Measurements from ENCODE around the gene TRPV4.

Gene TRPV4

DNA sequence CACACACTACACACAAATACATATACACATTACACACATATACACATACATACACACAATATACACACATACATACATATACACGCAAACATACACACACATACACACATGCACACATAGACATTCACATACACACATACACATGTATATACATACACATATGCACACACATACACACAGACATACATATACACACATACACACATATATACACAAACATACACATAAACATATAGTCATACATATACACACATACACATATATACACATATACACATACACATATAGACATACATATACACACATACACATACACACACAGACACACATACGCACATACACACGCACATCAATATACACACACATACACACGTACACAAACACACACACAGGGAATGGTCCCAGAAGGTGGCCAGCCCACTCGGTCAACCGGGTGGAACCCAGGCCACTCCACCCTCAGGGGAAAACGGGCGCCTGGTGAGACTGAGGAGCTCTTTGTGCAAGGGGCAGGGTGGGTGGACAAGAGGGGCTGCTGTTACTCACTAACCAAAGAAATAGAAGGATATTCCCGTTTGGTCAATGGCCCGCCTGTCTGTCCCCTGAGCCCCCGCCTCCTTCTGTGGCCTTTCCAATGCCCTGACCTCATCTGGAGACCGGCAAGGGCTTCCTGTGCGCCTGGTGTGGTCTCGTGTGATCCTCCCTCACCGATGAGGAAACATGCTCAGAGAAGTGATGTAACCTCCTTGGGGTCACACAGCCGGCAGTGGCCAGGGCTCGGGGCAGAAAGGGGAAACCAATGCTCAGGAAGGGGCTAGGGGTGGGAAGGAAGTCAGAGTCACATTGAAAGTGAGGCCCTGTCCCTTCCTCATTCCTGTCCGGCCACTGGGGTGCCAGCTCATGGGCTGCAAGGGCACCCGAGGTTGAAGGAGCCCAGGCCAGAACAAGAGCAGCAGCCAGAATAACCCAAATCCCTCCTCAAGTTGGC is 5.3 kb downstream of the TRPV4 start:
- TF ChIP-seq GATA3 (IDR thresholded peaks at IDR 0.05; ENCODE audit: low read depth, low read length) (no peak), GATA2 (IDR thresholded peaks at IDR 0.05; ENCODE audit: low read depth, low read length) (no peak)

DNA sequence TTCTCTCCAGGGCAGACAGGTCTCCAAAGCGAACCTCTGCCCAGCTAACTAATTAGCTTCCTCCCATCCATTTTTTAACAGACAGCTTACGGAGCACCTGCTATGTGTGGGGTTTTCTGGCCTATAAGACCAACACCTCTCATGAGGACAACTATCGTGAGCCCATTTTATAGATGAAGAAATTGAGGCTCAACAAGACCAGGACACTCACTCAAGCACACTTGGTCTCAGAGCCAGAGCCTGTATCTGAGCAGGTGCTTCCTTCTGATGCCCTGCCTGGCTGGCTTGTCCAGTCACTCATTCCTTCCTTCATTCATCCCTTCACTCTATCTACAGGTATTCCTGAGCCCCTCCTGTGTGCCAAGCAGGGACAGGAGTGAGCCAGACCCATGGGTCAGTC is 6.1 kb downstream of the TRPV4 start:
- TF ChIP-seq GATA2 (IDR thresholded peaks at IDR 0.05; ENCODE audit: low read depth, low read length) (no peak), GATA3 (IDR thresholded peaks at IDR 0.05; ENCODE audit: low read depth, low read length) (no peak)

DNA sequence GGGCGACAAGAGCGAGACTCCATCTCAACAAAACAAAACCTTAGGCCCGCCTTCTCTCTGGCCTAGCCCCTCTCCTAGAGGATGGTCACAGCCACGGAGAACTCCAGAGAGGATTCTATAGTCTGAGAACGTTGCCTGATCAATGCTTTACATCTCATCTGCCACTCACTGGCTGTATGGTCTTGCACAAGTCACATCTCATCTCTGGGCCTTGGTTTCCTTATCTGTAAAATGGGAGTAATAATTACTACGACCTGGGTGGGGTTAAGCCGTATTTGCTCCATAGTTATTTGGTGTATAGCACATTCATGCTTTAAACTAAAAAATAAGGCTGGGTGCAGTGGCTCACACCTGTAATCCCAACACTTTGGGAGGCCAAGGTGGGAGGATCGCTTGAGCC is 8.5 kb downstream of the TRPV4 start:
- TF ChIP-seq GATA2 (IDR thresholded peaks at IDR 0.05; ENCODE audit: low read depth, low read length) (no peak), GATA3 (IDR thresholded peaks at IDR 0.05; ENCODE audit: low read depth, low read length) (no peak)

DNA sequence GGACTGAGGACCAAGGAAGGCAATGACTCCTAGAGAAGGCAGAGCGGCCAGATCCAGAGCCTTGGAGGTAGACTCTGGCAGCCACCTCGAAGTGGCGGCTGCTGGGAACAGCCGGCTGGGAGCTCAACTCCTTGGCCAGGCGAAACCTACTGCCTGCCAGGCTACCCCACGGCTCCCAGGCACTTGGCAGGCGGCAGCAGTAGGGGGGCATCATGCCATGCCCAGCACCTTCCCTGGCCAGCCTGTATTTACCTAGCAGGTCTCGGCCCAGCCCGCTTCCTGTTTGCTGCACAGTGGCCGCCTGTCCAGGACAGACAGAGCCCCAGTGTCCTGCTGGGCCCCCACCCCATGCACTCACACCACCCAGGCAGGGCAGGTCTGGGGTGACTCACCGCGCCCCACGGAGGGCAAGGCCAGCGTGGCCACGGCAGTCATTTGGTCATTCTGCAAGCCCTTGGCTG is 10.2 kb downstream of the TRPV4 start:
- TF ChIP-seq GATA2 (IDR thresholded peaks at IDR 0.05; ENCODE audit: low read depth, low read length) (no peak), GATA3 (IDR thresholded peaks at IDR 0.05; ENCODE audit: low read depth, low read length) (no peak)

- TF ChIP-seq GATA2 (IDR thresholded peaks at IDR 0.05; ENCODE audit: low read depth, low read length), result no peak
- TF ChIP-seq GATA3 (IDR thresholded peaks at IDR 0.05; ENCODE audit: low read depth, low read length), result no peak
These were observed 10.8 kb downstream of the TRPV4 start for GRCh38 chr12:109822416-109822815.

DNA sequence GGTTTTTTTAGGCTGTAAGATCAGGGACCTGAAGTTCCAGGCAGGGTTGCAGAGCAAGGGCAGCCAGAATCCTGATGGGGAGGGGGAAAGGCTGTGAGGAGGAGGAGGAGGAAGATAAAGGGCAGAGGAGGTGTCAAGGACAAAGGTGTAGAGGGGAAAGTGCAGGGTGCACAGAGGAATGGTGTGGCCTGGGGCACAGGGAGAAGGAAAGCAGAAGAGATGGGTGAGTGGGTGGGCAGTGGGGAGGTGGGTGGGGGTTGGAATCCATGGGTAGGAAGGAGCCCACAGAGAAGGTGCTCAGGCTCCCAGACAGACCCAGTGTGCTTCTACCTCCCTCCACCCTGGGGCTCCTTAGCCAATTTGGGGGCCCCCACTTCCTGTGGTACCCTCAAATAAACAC is 11.2 kb downstream of the TRPV4 start:
- TF ChIP-seq GATA2 (IDR thresholded peaks at IDR 0.05; ENCODE audit: low read depth, low read length) (no peak), GATA3 (IDR thresholded peaks at IDR 0.05; ENCODE audit: low read depth, low read length) (no peak)

GRCh38 chr12:109820816-109821381 is 12.3 kb downstream of the TRPV4 start:
- no peak for TF ChIP-seq GATA2 (IDR thresholded peaks at IDR 0.05; ENCODE audit: low read depth, low read length)
- TF ChIP-seq GATA3 (IDR thresholded peaks at IDR 0.05; ENCODE audit: low read depth, low read length), result no peak

- TF ChIP-seq GATA2 (IDR thresholded peaks at IDR 0.05; ENCODE audit: low read depth, low read length) (no peak), GATA3 (IDR thresholded peaks at IDR 0.05; ENCODE audit: low read depth, low read length) (no peak)
These were observed 14.2 kb downstream of the TRPV4 start for GRCh38 chr12:109818905-109819500.

DNA sequence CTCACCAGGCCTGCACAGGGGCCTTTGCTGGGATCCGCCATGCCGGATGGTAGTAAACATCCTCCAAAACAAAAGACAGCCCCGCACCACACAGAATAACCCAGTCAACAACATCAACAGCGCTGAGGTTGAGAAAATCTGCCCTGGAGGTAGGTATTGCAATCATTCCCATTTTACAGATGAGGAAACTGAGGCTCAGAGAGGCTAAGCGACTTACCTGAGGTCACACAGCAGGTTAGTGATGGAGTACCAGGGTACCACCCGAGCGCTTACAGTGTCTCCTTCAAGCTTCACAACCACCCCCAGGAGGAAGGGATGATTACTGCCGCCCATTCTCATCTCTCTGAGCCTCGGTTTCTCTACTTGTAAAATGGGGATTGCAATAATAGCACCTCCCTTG is 14.9 kb downstream of the TRPV4 start:
- TF ChIP-seq GATA3 (IDR thresholded peaks at IDR 0.05; ENCODE audit: low read depth, low read length) (no peak), GATA2 (IDR thresholded peaks at IDR 0.05; ENCODE audit: low read depth, low read length) (no peak)

DNA sequence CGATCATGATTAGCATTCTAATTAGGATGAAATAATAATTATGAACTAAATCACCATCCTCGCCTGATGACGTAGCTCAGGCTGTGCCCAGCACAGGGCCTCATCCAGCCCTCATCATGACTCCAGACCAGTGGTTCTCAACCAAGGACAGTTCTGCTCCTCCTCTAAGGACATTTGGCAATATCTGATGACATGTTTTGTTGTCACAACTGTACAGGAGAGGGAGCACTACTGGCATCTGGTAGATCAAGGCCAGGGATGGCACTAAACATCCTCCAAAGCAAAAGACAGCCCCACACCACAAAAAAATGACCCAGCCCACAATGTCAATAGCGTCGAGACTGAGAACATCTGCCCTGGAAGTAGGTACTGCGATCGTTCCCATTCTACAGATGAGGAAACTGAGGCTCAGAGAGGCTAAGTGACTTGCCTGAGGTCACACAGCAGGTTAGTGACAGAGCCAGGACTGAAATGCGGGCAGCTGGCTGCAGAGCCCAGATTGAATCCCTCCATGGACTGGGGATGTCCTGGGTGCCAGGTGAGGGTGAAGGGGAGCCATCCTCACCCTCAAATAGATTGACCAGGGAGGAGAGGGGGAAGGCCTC is 15.5 kb downstream of the TRPV4 start:
- TF ChIP-seq GATA2 (IDR thresholded peaks at IDR 0.05; ENCODE audit: low read depth, low read length), result no peak
- no peak for TF ChIP-seq GATA3 (IDR thresholded peaks at IDR 0.05; ENCODE audit: low read depth, low read length)

DNA sequence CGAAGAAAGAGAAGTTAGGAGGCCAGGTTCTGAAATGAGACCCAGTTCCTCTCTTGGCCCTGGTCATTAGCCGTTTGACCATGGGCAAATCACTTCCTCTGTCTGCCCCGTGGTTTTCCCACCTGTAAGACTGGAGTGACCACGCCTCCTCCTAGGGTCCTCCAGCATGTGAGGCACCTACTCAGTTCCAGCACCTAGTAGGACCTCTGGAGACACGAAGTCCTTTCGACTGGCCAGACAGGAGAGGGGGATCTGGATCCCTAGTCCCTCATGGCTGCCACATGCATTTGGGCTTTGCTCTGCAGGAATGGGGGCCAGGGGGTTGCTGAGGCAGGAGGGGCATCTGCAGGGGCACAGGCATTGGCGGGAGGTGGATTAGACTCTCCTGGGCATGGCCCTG is 16.3 kb downstream of the TRPV4 start:
- TF ChIP-seq GATA2 (IDR thresholded peaks at IDR 0.05; ENCODE audit: low read depth, low read length) (no peak), GATA3 (IDR thresholded peaks at IDR 0.05; ENCODE audit: low read depth, low read length) (no peak)

- TF ChIP-seq GATA3 (IDR thresholded peaks at IDR 0.05; ENCODE audit: low read depth, low read length), result no peak
- TF ChIP-seq GATA2 (IDR thresholded peaks at IDR 0.05; ENCODE audit: low read depth, low read length), result no peak
These were observed 17.2 kb downstream of the TRPV4 start for GRCh38 chr12:109815757-109816617.

- TF ChIP-seq GATA3 (IDR thresholded peaks at IDR 0.05; ENCODE audit: low read depth, low read length), result no peak
- TF ChIP-seq GATA2 (IDR thresholded peaks at IDR 0.05; ENCODE audit: low read depth, low read length), result no peak
These were observed 18.0 kb downstream of the TRPV4 start for GRCh38 chr12:109815225-109815624.

Data from SH-SY5Y (cell line).